SK-N-MC (cell line): ENCODE measurements around the gene KCNAB3.

Experiments
- DNase-seq: peaks from one replicate; pipeline ENCODE4 v3.0.0-alpha.2; 2011; ENCODE audit warnings: low read depth, low spot score
- H3K27ac ChIP-seq: fragments of 200-600 bp; sonication (generic); 2 replicates; pipeline ENCODE4 v1.5.1; 2016; ENCODE audit warnings: mixed run types
- H3K36me3 ChIP-seq: fragments of 200-600 bp; sonication (generic); 2 replicates; pipeline ENCODE4 v1.6.1; 2017; ENCODE audit warnings: antibody characterized with exemption, low read length, mixed read lengths; ENCODE audit not compliant: insufficient read depth
- H3K4me3 ChIP-seq: fragments of 200-600 bp; sonication (generic); 2 replicates; pipeline ENCODE4 v1.5.1; 2016
- H3K9ac ChIP-seq: fragments of 200-600 bp; sonication (generic); 2 replicates; pipeline ENCODE4 v1.8.0; 2017; ENCODE audit warnings: mixed run types, mixed read lengths; ENCODE audit not compliant: insufficient read length
- H3K9me3 ChIP-seq: fragments of 200-600 bp; sonication (generic); 2 replicates; pipeline ENCODE4 v1.6.1; 2017; ENCODE audit warnings: low read depth, mild to moderate bottlenecking, antibody characterized with exemption, low read length, moderate library complexity, mixed read lengths
- EZH2 ChIP-seq: fragments of 200-600 bp; sonication (generic); IDR thresholded peaks from one replicate; pipeline ENCODE4 v1.6.1; 2017; ENCODE audit warnings: antibody characterized with exemption
- FOXP2 ChIP-seq: optimal IDR thresholded peaks from 2 replicates; pipeline ENCODE3; 2011; ENCODE audit warnings: mild to moderate bottlenecking, moderate library complexity; ENCODE audit not compliant: insufficient read depth; ENCODE audit errors: extremely low read length, control extremely low read depth
- POLR2AphosphoS5 ChIP-seq: IDR thresholded peaks from 2 replicates; pipeline ENCODE4 v1.6.1; 2012; ENCODE audit warnings: mild to moderate bottlenecking, low read depth, low read length, borderline replicate concordance

Gene KCNAB3

DNA sequence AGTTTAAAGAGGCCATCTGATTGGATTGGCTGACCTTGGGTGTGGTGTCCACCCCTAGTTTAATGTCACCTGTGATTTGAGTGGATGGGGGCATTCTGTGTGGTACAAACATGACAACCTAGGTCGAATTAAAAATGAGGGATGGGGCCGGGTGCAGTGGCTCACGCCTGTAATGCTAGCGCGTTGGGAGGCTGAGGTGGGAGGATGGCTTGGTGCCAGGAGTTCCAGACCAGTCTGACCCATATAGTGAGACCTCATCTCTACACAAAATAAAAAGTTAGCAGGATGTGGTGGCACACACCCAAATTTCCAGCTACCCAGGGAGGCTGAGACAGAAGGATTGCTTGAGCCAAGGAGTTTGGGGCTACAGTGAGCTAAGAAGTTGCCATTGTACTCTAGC, 16.8 kb upstream of the KCNAB3 start:
- Histone ChIP-seq H3K9me3 (no peaks in the 10 kb centered on the region), H3K9ac (no peak overlapping the region), H3K36me3 (peaks cover 76% of the 10 kb centered on the region), H3K4me3 (no peak overlapping the region), H3K27ac (no peak overlapping the region)
- no peak for DNase-seq
- no peak for TF ChIP-seq POLR2AphosphoS5
- TF ChIP-seq FOXP2 = no peak
- TF ChIP-seq EZH2 = no peak

DNA sequence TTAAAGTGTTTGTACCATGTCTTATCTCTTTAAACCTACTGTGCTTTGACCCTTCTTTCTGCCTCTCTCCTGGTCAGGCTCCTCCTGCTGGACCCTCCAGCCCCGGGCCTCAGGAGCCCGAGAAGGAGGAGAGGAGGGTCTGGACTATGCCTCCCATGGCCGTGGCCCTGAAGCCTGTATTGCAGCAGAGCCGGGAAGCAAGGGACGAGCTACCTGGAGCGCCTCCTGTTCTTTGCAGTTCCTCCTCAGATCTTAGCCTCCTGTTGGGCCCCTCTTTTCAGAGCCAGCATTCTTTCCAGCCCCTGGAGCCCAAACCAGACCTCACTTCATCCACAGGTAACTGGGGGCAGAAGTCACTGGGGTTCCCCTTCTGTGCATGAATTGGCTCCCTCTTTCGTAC, 16.0 kb upstream of the KCNAB3 start:
- Histone ChIP-seq H3K36me3 (peaks cover 84% of the 10 kb centered on the region), H3K4me3 (no peak overlapping the region), H3K9ac (no peak overlapping the region), H3K9me3 (no peaks in the 10 kb centered on the region), H3K27ac (no peak overlapping the region)
- no peak for TF ChIP-seq POLR2AphosphoS5
- TF ChIP-seq EZH2 = no peak
- no peak for TF ChIP-seq FOXP2
- DNase-seq = no peak

DNA sequence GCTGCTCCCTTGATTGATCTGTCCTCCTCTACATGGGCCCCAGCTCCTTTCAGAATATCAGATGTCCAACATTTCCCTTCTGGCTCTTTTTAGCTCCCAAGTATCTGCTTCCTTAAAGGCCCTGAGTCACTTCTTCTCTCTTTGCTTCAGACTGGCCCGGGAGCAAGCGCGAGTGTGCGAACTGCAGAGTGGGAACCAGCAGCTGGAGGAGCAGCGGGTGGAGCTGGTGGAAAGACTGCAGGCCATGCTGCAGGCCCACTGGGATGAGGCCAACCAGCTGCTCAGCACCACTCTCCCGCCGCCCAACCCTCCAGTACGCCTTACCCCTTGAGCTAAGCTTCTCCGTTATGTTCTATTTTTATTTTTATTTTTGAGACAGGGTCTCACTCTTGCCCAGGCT, 14.7 kb upstream of the KCNAB3 start:
- Histone ChIP-seq H3K27ac (no peak overlapping the region), H3K36me3 (peaks cover 84% of the 10 kb centered on the region), H3K4me3 (no peak overlapping the region), H3K9me3 (no peaks in the 10 kb centered on the region), H3K9ac (no peak overlapping the region)
- TF ChIP-seq POLR2AphosphoS5 (no peak), EZH2 (no peak), FOXP2 (no peak)
- DNase-seq = no peak

DNA sequence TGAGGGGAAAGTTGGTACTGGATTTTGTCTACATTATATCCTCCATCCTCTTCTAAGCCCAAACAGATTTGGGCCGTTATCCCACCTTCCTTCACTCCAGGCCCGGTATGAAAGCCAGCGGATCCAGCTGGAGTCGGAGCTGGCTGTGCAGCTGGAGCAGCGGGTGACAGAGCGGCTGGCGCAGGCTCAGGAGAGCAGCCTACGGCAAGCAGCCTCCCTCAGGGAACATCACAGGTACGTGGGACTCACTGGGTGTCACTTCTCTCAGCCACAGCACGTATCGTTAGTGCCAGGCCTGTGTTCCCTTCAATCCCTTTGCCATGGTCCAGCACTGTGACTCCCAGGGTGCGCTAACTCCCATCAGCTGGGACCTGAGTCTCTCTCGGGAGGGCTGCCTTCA, 13.6 kb upstream of the KCNAB3 start:
- TF ChIP-seq POLR2AphosphoS5 = no peak
- no peak for TF ChIP-seq EZH2
- no peak for TF ChIP-seq FOXP2
- DNase-seq = no peak
- no peak overlapping the region for H3K9ac ChIP-seq
- peaks cover 80% of the 10 kb centered on the region for H3K36me3 ChIP-seq
- H3K27ac ChIP-seq = no peak overlapping the region
- H3K4me3 ChIP-seq = no peak overlapping the region
- H3K9me3 ChIP-seq = no peaks in the 10 kb centered on the region

DNA sequence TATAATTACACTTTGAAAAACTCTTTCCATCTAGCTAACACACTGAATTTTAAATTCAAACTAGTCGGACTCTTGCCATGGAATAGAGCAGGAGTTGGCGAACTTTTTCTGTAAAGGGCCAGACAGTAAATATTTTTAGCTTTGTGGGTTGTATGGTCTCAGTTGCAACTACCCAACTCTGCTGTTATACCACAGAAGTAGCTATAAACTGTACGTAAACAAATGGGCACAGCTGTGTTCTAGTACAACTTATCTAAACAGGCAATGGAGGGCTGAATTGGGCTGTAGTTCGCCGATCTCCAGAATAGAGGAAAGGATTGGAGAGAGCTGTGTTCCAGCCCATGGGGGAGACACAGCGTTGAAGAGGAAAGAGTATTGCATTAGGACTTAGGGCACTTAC, 11.1 kb upstream of the KCNAB3 start:
- Histone ChIP-seq H3K9ac (no peak overlapping the region), H3K36me3 (peaks cover 77% of the 10 kb centered on the region), H3K9me3 (no peaks in the 10 kb centered on the region), H3K27ac (no peak overlapping the region), H3K4me3 (no peak overlapping the region)
- TF ChIP-seq FOXP2 (no peak), POLR2AphosphoS5 (no peak), EZH2 (no peak)
- DNase-seq = no peak

DNA sequence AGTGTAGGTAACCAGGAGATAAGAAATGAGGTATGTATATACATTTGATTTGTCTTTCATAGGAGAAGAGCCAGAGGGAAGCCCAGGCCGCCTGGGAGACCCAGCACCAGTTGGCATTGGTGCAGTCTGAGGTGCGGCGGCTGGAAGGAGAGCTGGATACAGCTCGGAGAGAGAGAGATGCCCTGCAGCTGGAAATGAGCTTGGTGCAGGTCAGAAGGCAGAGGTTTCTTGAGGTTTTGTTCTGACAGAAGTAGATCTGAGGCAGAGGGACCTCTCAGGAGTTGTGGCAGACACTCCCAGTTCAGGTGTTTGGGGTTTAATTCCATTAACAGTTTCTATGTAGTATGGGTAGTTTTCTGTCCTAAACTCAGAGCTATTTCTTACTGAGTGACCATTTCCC, 10.4 kb upstream of the KCNAB3 start:
- Histone ChIP-seq H3K9me3 (no peaks in the 10 kb centered on the region), H3K36me3 (peaks cover 77% of the 10 kb centered on the region), H3K27ac (no peak overlapping the region), H3K9ac (no peak overlapping the region), H3K4me3 (no peak overlapping the region)
- DNase-seq = no peak
- TF ChIP-seq FOXP2 = no peak
- TF ChIP-seq EZH2 = no peak
- no peak for TF ChIP-seq POLR2AphosphoS5

DNA sequence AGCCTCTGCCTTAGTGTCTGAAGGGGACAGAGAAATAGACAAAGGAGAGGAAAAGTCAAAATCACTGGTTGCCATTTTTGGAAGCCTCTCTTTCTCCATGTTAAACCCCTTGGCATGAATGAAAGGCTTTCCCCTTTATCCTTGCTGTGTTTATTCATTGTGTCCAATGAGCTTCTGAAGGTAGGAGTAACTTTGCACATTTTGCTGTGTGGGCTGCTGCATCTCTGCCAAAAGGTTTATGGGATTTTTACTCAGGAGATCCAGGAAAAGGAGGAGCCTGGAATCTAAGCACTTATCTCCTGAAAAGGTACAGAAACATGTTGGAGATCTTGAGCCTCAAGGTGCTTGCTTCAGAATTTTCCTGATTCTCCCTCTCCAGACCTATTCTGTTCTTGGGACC, 6.2 kb upstream of the KCNAB3 start:
- no peak for DNase-seq
- H3K4me3 ChIP-seq = no peak overlapping the region
- H3K27ac ChIP-seq = no peak overlapping the region
- H3K9me3 ChIP-seq = no peaks in the 10 kb centered on the region
- H3K36me3 ChIP-seq = peaks cover 51% of the 10 kb centered on the region
- no peak overlapping the region for H3K9ac ChIP-seq
- no peak for TF ChIP-seq POLR2AphosphoS5
- no peak for TF ChIP-seq EZH2
- TF ChIP-seq FOXP2 = no peak

DNA sequence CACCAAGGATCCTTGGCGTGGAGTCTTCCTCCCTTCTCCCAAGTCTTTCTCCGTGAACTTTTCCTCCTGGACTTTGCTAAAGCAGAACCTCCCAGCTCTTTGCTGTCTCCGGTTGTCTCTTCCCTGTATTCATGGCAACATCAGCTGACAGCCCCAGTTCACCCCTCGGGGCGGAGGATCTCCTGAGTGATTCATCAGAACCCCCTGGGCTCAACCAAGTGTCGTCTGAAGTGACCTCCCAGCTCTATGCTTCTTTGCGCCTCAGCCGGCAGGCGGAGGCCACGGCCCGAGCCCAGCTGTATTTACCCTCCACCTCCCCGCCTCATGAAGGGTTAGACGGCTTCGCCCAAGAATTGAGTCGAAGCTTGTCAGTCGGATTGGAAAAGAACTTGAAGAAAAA, 3.3 kb upstream of the KCNAB3 start:
- DNase-seq = no peak
- TF ChIP-seq FOXP2 = no peak
- no peak for TF ChIP-seq EZH2
- no peak for TF ChIP-seq POLR2AphosphoS5
- peak overlapping the region; percentile 100 for H3K4me3 ChIP-seq
- peaks cover 28% of the 10 kb centered on the region for H3K36me3 ChIP-seq
- H3K9ac ChIP-seq = peak overlapping the region; percentile 99
- no peak overlapping the region for H3K27ac ChIP-seq
- no peaks in the 10 kb centered on the region for H3K9me3 ChIP-seq

DNA sequence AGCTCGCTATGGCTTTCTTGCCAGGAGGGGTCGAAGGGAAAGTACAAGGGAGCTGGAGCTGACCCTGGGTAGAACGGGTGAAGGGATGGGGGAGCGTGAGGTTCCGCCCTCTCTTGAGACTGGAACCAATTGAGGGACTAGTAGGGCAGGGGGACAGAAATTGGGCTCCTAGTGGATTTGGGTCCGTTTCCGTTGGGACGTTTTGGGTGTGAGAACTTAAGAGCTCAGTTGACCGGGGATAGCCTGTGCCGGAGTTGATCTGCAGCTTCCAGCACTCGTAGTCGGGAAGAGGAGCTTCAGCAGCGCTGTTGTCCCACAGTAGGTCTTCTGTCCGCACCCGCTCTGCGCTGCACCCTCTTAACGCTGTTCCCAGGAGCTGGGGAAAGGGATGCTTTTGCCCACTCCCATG, 2.8 kb upstream of the KCNAB3 start:
- H3K9ac ChIP-seq = peak overlapping the region; percentile 99

DNA sequence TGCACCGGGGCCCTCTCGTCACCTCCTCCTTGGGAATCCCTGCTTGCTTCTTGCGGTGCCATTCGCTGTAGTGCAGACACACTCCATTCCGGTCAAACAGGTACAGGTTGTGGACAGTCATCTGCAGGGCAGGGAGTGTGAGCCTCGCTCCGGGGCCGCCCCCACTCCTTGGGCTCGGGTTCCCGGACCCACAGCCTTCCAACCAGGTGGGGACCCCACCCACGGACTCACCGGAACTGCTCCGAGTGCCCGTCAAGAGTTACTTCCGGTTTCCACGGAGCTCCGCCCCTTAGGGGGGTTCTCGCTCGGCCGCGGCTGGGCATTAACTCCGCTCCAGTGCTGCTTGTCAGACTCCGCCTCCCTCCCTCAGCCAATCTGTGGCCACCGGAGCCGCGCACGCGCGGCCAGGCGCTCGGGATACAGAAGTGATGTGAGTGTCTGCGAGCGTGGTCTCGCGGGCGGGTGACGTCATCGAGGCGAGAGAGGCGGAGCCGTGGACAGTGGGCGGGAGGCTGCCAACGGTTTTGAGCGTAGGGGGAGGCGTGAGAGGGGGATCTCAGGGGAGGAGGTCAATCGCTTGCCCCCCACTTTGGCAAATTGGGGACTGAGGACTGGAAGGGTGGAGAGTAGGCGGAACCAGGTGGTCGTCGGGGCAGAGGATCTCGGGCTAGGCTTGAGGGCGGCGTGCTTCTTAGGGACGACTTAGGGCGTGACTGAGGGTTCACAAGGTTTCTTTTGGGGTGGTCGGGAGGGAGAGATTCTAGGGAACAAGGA, 2.2 kb upstream of the KCNAB3 start, which contains the start of the genes CNTROB and TRAPPC1:
CNTROB (plus strand) TSS at position 498 of the 774 bp plus-strand sequence. CDS start 874 bp downstream, outside the sequence.
TRAPPC1 (minus strand) TSS at position 238 of the 774 bp plus-strand sequence; CDS start at position 121, 117 bp downstream.
- peak within 1 kb of the TSS; percentile 100 for H3K4me3 ChIP-seq
- TF ChIP-seq EZH2 = no peak
- peak; percentile 69; the same call in 1 of the 2 replicates for TF ChIP-seq POLR2AphosphoS5
- H3K9ac ChIP-seq = peak within 1 kb of the TSS; percentile 99
- H3K27ac ChIP-seq = peak within 1 kb of the TSS; percentile 65
- peaks cover 23% of the 10 kb centered on the region for H3K36me3 ChIP-seq
- DNase-seq = peak; percentile 57
- no peaks in the 10 kb centered on the region for H3K9me3 ChIP-seq

More for the DNA sequence above, 2.8 kb upstream of the KCNAB3 start:
- H3K9me3 ChIP-seq = no peaks in the 10 kb centered on the region
- peak overlapping the region; percentile 100 for H3K4me3 ChIP-seq
- H3K36me3 ChIP-seq = peaks cover 28% of the 10 kb centered on the region
- H3K27ac ChIP-seq = peak overlapping the region; percentile 65
- no peak for DNase-seq
- TF ChIP-seq FOXP2 (no peak), POLR2AphosphoS5 (no peak), EZH2 (no peak)
